GM12864 (cell line): ENCODE results near the gene GAD1.
A peak's percentile ranks its signal among the peaks of the same experiment; 100 is the strongest.

Experiments
- DNase-seq: peaks from one replicate; pipeline ENCODE4 v3.0.0-alpha.2; 2011; ENCODE audit warnings: low read depth
- H3K4me3 ChIP-seq: 2 replicates; pipeline ENCODE4 v1.5.1; 2011; ENCODE audit warnings: mild to moderate bottlenecking, low read depth, low read length, control low read depth
- TF ChIP-seq, protein P1 (sequence below): IDR thresholded peaks from 2 replicates; pipeline ENCODE4 v1.5.1; 2011; ENCODE audit warnings: low read depth, mild to moderate bottlenecking, moderate library complexity, low read length, control low read depth, inconsistent platforms; ENCODE audit errors: missing control alignments

GAD1 gene

DNA sequence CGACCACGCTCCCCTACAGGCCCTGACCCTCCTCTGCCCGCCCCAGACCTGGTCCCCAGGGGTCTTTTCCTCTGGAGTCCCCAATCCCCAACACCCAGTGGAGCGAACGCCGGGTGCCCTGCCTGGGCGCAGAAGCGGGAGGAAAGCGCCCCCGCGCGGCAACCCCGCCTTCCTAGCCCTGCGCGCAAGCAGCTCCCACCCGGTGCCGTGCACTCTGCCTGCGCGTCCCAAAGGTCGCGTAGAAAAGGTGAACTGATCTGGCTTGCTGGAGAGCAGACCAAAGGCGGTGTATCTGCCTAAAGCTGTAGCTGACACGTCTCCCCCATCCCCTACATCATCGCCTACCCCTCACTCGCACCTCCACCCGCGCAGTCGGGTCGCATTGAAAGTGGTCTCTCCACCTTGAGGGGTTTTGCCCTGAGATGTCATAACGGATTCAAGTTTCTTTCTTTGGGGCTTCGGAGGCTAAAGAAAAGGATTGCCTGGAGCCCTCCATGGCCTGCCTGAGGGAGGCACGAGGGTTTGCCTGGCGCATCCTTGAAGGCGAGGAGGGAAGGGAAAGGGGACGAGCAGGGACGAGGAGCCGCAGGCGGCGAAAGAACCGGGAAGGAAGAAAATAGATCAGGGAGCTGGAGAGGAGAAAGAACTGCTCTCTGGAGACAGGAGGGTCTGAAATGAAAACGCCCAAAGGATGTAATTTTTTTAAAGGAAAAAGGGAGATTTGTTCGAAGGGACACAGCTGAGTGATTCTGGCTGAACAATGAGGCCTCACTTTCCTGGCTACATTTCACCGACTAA is 5.8 kb downstream of the GAD1 start:
- TF ChIP-seq, protein P1, sequence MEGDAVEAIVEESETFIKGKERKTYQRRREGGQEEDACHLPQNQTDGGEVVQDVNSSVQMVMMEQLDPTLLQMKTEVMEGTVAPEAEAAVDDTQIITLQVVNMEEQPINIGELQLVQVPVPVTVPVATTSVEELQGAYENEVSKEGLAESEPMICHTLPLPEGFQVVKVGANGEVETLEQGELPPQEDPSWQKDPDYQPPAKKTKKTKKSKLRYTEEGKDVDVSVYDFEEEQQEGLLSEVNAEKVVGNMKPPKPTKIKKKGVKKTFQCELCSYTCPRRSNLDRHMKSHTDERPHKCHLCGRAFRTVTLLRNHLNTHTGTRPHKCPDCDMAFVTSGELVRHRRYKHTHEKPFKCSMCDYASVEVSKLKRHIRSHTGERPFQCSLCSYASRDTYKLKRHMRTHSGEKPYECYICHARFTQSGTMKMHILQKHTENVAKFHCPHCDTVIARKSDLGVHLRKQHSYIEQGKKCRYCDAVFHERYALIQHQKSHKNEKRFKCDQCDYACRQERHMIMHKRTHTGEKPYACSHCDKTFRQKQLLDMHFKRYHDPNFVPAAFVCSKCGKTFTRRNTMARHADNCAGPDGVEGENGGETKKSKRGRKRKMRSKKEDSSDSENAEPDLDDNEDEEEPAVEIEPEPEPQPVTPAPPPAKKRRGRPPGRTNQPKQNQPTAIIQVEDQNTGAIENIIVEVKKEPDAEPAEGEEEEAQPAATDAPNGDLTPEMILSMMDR = peak; percentile 23
- no peak overlapping the region for H3K4me3 ChIP-seq
- DNase-seq = no peak

GRCh38 chr2:170823088-170823897 is 6.6 kb downstream of the GAD1 start:
- no peak overlapping the region for H3K4me3 ChIP-seq
- TF ChIP-seq, protein P1 = no peak
- DNase-seq = no peak

GRCh38 chr2:170823898-170824215 is 7.2 kb downstream of the GAD1 start:
- TF ChIP-seq, protein P1 = no peak
- no peak overlapping the region for H3K4me3 ChIP-seq
- no peak for DNase-seq

DNA sequence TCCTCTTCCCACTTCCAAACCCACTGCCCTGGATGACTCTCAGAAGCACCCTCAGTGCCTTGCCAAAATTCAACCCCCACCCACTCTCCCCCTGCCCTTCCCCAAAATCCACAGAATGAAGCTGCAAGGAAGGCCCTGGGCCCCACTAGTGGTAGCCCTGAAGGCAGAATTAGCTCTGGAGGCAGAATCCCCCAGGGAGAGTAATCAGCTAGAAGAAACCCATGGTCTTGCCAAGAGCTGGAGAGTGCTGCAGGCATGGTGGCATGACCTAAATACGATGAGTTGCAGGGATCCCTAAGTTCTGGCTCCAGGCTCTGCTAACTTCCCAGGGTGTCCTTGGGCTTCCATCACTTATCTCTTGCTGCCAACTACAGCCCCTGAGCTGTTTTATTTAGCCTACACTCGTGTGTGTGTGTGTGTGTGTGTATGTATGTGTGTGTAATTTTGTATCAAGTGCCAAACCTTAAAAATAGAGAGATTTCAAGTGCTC is 7.9 kb downstream of the GAD1 start:
- DNase-seq = no peak
- TF ChIP-seq, protein P1 = no peak
- no peak overlapping the region for H3K4me3 ChIP-seq

GRCh38 chr2:170827841-170828532 is 11.3 kb downstream of the GAD1 start:
- H3K4me3 ChIP-seq = no peak overlapping the region
- TF ChIP-seq, protein P1 = no peak
- no peak for DNase-seq

- DNase-seq = no peak
- no peak overlapping the region for H3K4me3 ChIP-seq
- TF ChIP-seq, protein P1 = no peak
Measured at GRCh38 chr2:170828533-170828916, 11.8 kb downstream of the GAD1 start.
